ENCODE data around the gene SLC39A11.

Gene SLC39A11

GRCh38 chr17:72789711-72790110, 302.8 kb downstream of the SLC39A11 start:
- DNase-seq: no peak
- WGBS (ENCODE audit: extremely low coverage, insufficient coverage, insufficient read length): no CpG with 5 or more reads among the region's 6 CpGs

GRCh38 chr17:72788950-72789585, 303.4 kb downstream of the SLC39A11 start:
- no peak overlapping the region for H3K4me2 ChIP-seq (ENCODE audit: low read length)
- no peak overlapping the region for H2BK120ac ChIP-seq (ENCODE audit: insufficient read depth, low read length, poor library complexity)
- H3K18ac ChIP-seq (ENCODE audit: low read length): no peak overlapping the region
- no peaks in the 10 kb centered on the region for H3K27me3 ChIP-seq (ENCODE audit: insufficient read depth, low read length)
- no peak overlapping the region for H2AFZ ChIP-seq (ENCODE audit: insufficient read depth, low read length, poor library complexity)
- H2BK5ac ChIP-seq (ENCODE audit: low read depth, low read length, poor library complexity): no peak overlapping the region
- peaks cover 0 to 9% of the 10 kb centered on the region in 2 experiments for H3K4me1 ChIP-seq (ENCODE audit: control insufficient read depth in 1 of 2, insufficient read depth in 2 of 2, low read length in 2 of 2)
- H3K79me1 ChIP-seq (ENCODE audit: low read length): no peaks in the 10 kb centered on the region
- H3K79me2 ChIP-seq (ENCODE audit: control insufficient read depth, insufficient read depth, low read length, poor library complexity): no peaks in the 10 kb centered on the region
- H3K27ac ChIP-seq (ENCODE audit: low read depth, low read length): no peak overlapping the region
- H2BK12ac ChIP-seq (ENCODE audit: low read length): no peak overlapping the region
- peaks cover 5% of the 10 kb centered on the region for H3K9me3 ChIP-seq (ENCODE audit: insufficient read depth, low read depth, low read length)
- no peak overlapping the region for H3K4ac ChIP-seq (ENCODE audit: low read depth, low read length)
- no peak overlapping the region for H3K14ac ChIP-seq (ENCODE audit: low read length)
- no CpG with 5 or more reads among the region's 19 CpGs for WGBS (ENCODE audit: extremely low coverage, insufficient coverage, insufficient read length)
- no peak overlapping the region for H2AK5ac ChIP-seq (ENCODE audit: low read length)
- H3K9ac ChIP-seq (ENCODE audit: low read length): no peak overlapping the region
- H3K4me3 ChIP-seq (ENCODE audit: low read depth, low read length): no peak overlapping the region
- peak; percentile 78 to 87 for DNase-seq
- no peak overlapping the region for H4K8ac ChIP-seq (ENCODE audit: low read depth, low read length)
- no peak overlapping the region for H3K23ac ChIP-seq (ENCODE audit: low read length)
- no peak overlapping the region for H4K12ac ChIP-seq (ENCODE audit: low read depth, low read length)
- no peak overlapping the region for H4K91ac ChIP-seq (ENCODE audit: low read depth, low read length)
- no peaks in the 10 kb centered on the region for H3K36me3 ChIP-seq (ENCODE audit: control insufficient read depth in 1 of 2, insufficient read depth in 2 of 2, low read length in 2 of 2)

More at GRCh38 chr17:72789711-72790110, 302.8 kb downstream of the SLC39A11 start:
- Histone ChIP-seq H3K4me3 (ENCODE audit: low read depth, low read length) (no peak overlapping the region), H3K27ac (ENCODE audit: low read depth, low read length) (no peak overlapping the region), H3K79me2 (ENCODE audit: control insufficient read depth, insufficient read depth, low read length, poor library complexity) (no peaks in the 10 kb centered on the region), H3K36me3 (ENCODE audit: control insufficient read depth in 1 of 2, insufficient read depth in 2 of 2, low read length in 2 of 2) (no peaks in the 10 kb centered on the region), H3K18ac (ENCODE audit: low read length) (no peak overlapping the region), H3K9ac (ENCODE audit: low read length) (no peak overlapping the region), H2BK120ac (ENCODE audit: insufficient read depth, low read length, poor library complexity) (no peak overlapping the region), H2AK5ac (ENCODE audit: low read length) (no peak overlapping the region), H3K9me3 (ENCODE audit: insufficient read depth, low read depth, low read length) (peaks cover 9% of the 10 kb centered on the region), H3K4me1 (ENCODE audit: control insufficient read depth in 1 of 2, insufficient read depth in 2 of 2, low read length in 2 of 2) (peaks cover 0 to 9% of the 10 kb centered on the region in 2 experiments), H2BK5ac (ENCODE audit: low read depth, low read length, poor library complexity) (no peak overlapping the region), H3K4ac (ENCODE audit: low read depth, low read length) (no peak overlapping the region), H4K91ac (ENCODE audit: low read depth, low read length) (no peak overlapping the region), H4K8ac (ENCODE audit: low read depth, low read length) (no peak overlapping the region), H2BK12ac (ENCODE audit: low read length) (no peak overlapping the region), H3K4me2 (ENCODE audit: low read length) (no peak overlapping the region), H3K79me1 (ENCODE audit: low read length) (no peaks in the 10 kb centered on the region), H4K12ac (ENCODE audit: low read depth, low read length) (no peak overlapping the region), H3K23ac (ENCODE audit: low read length) (no peak overlapping the region), H3K14ac (ENCODE audit: low read length) (no peak overlapping the region), H3K27me3 (ENCODE audit: insufficient read depth, low read length) (no peaks in the 10 kb centered on the region), H2AFZ (ENCODE audit: insufficient read depth, low read length, poor library complexity) (no peak overlapping the region)

- no CpG with 5 or more reads among the region's 2 CpGs for WGBS (ENCODE audit: extremely low coverage, insufficient coverage, insufficient read length)
- no peak overlapping the region for H2AK5ac ChIP-seq (ENCODE audit: low read length)
- H2AFZ ChIP-seq (ENCODE audit: insufficient read depth, low read length, poor library complexity): no peak overlapping the region
- H3K27me3 ChIP-seq (ENCODE audit: insufficient read depth, low read length): no peaks in the 10 kb centered on the region
- H3K4me1 ChIP-seq (ENCODE audit: control insufficient read depth in 1 of 2, insufficient read depth in 2 of 2, low read length in 2 of 2): peaks cover 7 to 13% of the 10 kb centered on the region in 2 experiments
- DNase-seq: no peak
- no peak overlapping the region for H2BK120ac ChIP-seq (ENCODE audit: insufficient read depth, low read length, poor library complexity)
- no peak overlapping the region for H3K14ac ChIP-seq (ENCODE audit: low read length)
- no peak overlapping the region for H3K4me3 ChIP-seq (ENCODE audit: low read depth, low read length)
- H2BK5ac ChIP-seq (ENCODE audit: low read depth, low read length, poor library complexity): no peak overlapping the region
- H3K36me3 ChIP-seq (ENCODE audit: control insufficient read depth in 1 of 2, insufficient read depth in 2 of 2, low read length in 2 of 2): no peaks in the 10 kb centered on the region
- no peak overlapping the region for H3K18ac ChIP-seq (ENCODE audit: low read length)
- no peak overlapping the region for H4K12ac ChIP-seq (ENCODE audit: low read depth, low read length)
- H3K4me2 ChIP-seq (ENCODE audit: low read length): no peak overlapping the region
- H3K23ac ChIP-seq (ENCODE audit: low read length): no peak overlapping the region
- H4K91ac ChIP-seq (ENCODE audit: low read depth, low read length): no peak overlapping the region
- no peak overlapping the region for H3K9ac ChIP-seq (ENCODE audit: low read length)
- no peak overlapping the region for H3K27ac ChIP-seq (ENCODE audit: low read depth, low read length)
- no peaks in the 10 kb centered on the region for H3K79me2 ChIP-seq (ENCODE audit: control insufficient read depth, insufficient read depth, low read length, poor library complexity)
- no peak overlapping the region for H4K8ac ChIP-seq (ENCODE audit: low read depth, low read length)
- no peak overlapping the region for H3K4ac ChIP-seq (ENCODE audit: low read depth, low read length)
- no peaks in the 10 kb centered on the region for H3K9me3 ChIP-seq (ENCODE audit: insufficient read depth, low read depth, low read length)
- H2BK12ac ChIP-seq (ENCODE audit: low read length): no peak overlapping the region
- H3K79me1 ChIP-seq (ENCODE audit: low read length): no peaks in the 10 kb centered on the region
Observed at GRCh38 chr17:72786209-72786608, 306.3 kb downstream of the SLC39A11 start.

- Histone ChIP-seq H2BK5ac (ENCODE audit: low read depth, low read length, poor library complexity) (no peak overlapping the region), H2BK12ac (ENCODE audit: low read length) (no peak overlapping the region), H3K18ac (ENCODE audit: low read length) (no peak overlapping the region), H3K79me1 (ENCODE audit: low read length) (no peaks in the 10 kb centered on the region), H3K27me3 (ENCODE audit: insufficient read depth, low read length) (no peaks in the 10 kb centered on the region), H3K9me3 (ENCODE audit: insufficient read depth, low read depth, low read length) (no peaks in the 10 kb centered on the region), H4K12ac (ENCODE audit: low read depth, low read length) (no peak overlapping the region), H3K14ac (ENCODE audit: low read length) (no peak overlapping the region), H3K4me1 (ENCODE audit: control insufficient read depth in 1 of 2, insufficient read depth in 2 of 2, low read length in 2 of 2) (peaks cover 5 to 7% of the 10 kb centered on the region in 2 experiments), H3K4me2 (ENCODE audit: low read length) (no peak overlapping the region), H3K4me3 (ENCODE audit: low read depth, low read length) (no peak overlapping the region), H3K27ac (ENCODE audit: low read depth, low read length) (no peak overlapping the region), H3K79me2 (ENCODE audit: control insufficient read depth, insufficient read depth, low read length, poor library complexity) (no peaks in the 10 kb centered on the region), H2AK5ac (ENCODE audit: low read length) (no peak overlapping the region), H3K4ac (ENCODE audit: low read depth, low read length) (no peak overlapping the region), H2BK120ac (ENCODE audit: insufficient read depth, low read length, poor library complexity) (no peak overlapping the region), H3K9ac (ENCODE audit: low read length) (no peak overlapping the region), H3K23ac (ENCODE audit: low read length) (no peak overlapping the region), H3K36me3 (ENCODE audit: control insufficient read depth in 1 of 2, insufficient read depth in 2 of 2, low read length in 2 of 2) (no peaks in the 10 kb centered on the region), H4K8ac (ENCODE audit: low read depth, low read length) (no peak overlapping the region), H2AFZ (ENCODE audit: insufficient read depth, low read length, poor library complexity) (no peak overlapping the region), H4K91ac (ENCODE audit: low read depth, low read length) (no peak overlapping the region)
- no CpG with 5 or more reads among the region's 6 CpGs for WGBS (ENCODE audit: extremely low coverage, insufficient coverage, insufficient read length)
- no peak for DNase-seq
Observed at GRCh38 chr17:72782985-72783701, 309.3 kb downstream of the SLC39A11 start.

Measured in trophoblast cell (in vitro differentiated cells and primary cell).